ENCODE results near the gene RXYLT1. TPM values are rescaled to one million over a fixed set of nuclear protein-coding genes. Genes with fewer than 3 reads are reported as not detected.
A peak's percentile ranks its signal among the peaks of the same experiment; 100 is the strongest.

Gene RXYLT1
- polyA plus RNA-seq, 1 donor from 2014 or later = 30.5 TPM

DNA sequence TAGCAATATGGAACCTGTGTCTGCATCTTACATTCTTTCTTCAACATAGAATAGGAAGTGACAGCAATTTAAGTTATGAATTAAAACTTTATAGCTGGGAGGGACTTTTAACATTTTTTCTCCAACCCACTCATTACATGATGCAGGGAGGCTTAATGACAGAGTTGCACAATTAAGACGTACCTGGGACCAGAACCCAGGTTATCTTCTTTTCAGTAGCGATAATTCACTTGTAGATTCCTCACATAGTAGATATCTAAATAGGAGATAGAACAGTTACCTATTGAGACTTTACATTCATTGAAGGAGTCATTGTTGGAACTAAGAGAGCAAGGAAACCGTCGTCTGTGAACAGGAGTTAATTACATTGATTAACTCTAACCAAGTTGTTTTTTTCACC lies 69.9 kb downstream of the RXYLT1 start:
- Histone ChIP-seq H3F3A (ENCODE audit: insufficient read depth, low read length, poor library complexity, severe bottlenecking) (no peaks in the 10 kb centered on the region), H3K79me2 (replicated peaks; ENCODE audit: insufficient read depth, low read length) (peaks cover 83% of the 10 kb centered on the region), H3K27me3 (ENCODE audit: insufficient read depth, low read depth, low read length) (no peaks in the 10 kb centered on the region), H3K9me2 (ENCODE audit: insufficient read depth, low read length) (no peaks in the 10 kb centered on the region), H3K4me3 (ENCODE audit: low read length) (peak overlapping the region; percentile 12), H3K36me3 (ENCODE audit: insufficient read depth, low read length) (no peaks in the 10 kb centered on the region), H4K20me1 (ENCODE audit: insufficient read depth) (no peaks in the 10 kb centered on the region), H3K4me2 (ENCODE audit: low read length) (no peak overlapping the region), H2AFZ (ENCODE audit: low read depth, low read length) (no peak overlapping the region), H3K9me3 (ENCODE audit: low read length) (no peaks in the 10 kb centered on the region), H3K9ac (ENCODE audit: low read length) (no peak overlapping the region), H3K27ac (ENCODE audit: low read length) (no peak overlapping the region)
- TF ChIP-seq, protein P1, sequence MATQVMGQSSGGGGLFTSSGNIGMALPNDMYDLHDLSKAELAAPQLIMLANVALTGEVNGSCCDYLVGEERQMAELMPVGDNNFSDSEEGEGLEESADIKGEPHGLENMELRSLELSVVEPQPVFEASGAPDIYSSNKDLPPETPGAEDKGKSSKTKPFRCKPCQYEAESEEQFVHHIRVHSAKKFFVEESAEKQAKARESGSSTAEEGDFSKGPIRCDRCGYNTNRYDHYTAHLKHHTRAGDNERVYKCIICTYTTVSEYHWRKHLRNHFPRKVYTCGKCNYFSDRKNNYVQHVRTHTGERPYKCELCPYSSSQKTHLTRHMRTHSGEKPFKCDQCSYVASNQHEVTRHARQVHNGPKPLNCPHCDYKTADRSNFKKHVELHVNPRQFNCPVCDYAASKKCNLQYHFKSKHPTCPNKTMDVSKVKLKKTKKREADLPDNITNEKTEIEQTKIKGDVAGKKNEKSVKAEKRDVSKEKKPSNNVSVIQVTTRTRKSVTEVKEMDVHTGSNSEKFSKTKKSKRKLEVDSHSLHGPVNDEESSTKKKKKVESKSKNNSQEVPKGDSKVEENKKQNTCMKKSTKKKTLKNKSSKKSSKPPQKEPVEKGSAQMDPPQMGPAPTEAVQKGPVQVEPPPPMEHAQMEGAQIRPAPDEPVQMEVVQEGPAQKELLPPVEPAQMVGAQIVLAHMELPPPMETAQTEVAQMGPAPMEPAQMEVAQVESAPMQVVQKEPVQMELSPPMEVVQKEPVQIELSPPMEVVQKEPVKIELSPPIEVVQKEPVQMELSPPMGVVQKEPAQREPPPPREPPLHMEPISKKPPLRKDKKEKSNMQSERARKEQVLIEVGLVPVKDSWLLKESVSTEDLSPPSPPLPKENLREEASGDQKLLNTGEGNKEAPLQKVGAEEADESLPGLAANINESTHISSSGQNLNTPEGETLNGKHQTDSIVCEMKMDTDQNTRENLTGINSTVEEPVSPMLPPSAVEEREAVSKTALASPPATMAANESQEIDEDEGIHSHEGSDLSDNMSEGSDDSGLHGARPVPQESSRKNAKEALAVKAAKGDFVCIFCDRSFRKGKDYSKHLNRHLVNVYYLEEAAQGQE (IDR thresholded peaks at IDR 0.05; ENCODE audit: borderline replicate concordance) = no peak
- TF ChIP-seq SMC3 (conservative IDR thresholded peaks at IDR 0.05; ENCODE audit: poor library complexity) (no peak), RAD21 (conservative IDR thresholded peaks at IDR 0.05) (no peak), EP300 (conservative IDR thresholded peaks at IDR 0.05; ENCODE audit: poor library complexity, severe bottlenecking) (no peak)

DNA sequence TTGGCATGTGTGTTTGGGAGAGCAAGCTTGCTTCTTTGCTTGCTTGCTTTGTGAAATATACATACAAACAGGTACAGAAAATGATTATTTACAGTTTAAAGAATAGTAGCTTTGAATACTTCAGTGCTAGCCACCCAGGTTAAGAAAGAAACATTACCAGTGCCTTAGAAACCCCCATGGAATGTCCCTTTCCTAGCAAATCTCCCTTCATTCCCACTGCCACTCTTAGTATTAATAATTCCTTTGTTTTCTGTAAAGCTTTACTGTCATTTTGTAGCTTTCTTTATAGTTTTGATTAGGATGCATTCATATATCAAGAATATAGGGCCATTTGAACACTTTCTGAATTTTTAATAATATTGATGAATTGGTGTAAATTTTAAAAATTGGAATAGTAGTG lies 74.3 kb downstream of the RXYLT1 start:
- Histone ChIP-seq H3K9me2 (ENCODE audit: insufficient read depth, low read length) (no peaks in the 10 kb centered on the region), H3K9me3 (ENCODE audit: low read length) (no peaks in the 10 kb centered on the region), H4K20me1 (ENCODE audit: insufficient read depth) (no peaks in the 10 kb centered on the region)

DNA sequence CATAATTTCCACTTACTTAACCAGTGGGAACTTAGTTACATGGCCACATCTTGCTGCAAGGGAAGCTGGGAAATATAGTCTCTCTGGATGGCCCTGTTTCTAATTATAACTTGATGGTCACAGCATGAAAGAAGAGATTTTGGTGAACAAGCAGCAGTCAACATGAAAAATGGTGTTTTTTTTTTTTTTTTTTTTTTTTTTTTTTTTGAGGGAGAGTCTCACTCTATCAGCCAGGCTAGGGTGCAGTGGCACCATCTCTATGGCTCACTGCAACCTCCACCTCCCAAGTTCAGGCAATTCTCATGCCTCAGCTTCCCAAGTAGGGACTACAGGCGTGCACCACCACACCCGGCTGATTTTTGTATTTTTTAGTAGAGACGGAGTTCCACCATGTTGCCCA lies 75.6 kb downstream of the RXYLT1 start:
- Histone ChIP-seq H3K9me2 (ENCODE audit: insufficient read depth, low read length) (no peaks in the 10 kb centered on the region), H3K36me3 (ENCODE audit: insufficient read depth, low read length) (no peaks in the 10 kb centered on the region), H3K79me2 (replicated peaks; ENCODE audit: insufficient read depth, low read length) (peaks cover 43% of the 10 kb centered on the region), H4K20me1 (ENCODE audit: insufficient read depth) (no peaks in the 10 kb centered on the region), H3K4me2 (ENCODE audit: low read length) (no peak overlapping the region), H3K9ac (ENCODE audit: low read length) (no peak overlapping the region), H3F3A (ENCODE audit: insufficient read depth, low read length, poor library complexity, severe bottlenecking) (no peaks in the 10 kb centered on the region), H3K9me3 (ENCODE audit: low read length) (no peaks in the 10 kb centered on the region), H3K27me3 (ENCODE audit: insufficient read depth, low read depth, low read length) (no peaks in the 10 kb centered on the region), H3K27ac (ENCODE audit: low read length) (no peak overlapping the region), H3K4me3 (ENCODE audit: low read length) (no peak overlapping the region), H2AFZ (ENCODE audit: low read depth, low read length) (no peak overlapping the region)
- TF ChIP-seq TAF1 (IDR thresholded peaks at IDR 0.05; ENCODE audit: low read depth) = no peak
- no peak for TF ChIP-seq MXI1 (conservative IDR thresholded peaks at IDR 0.05; ENCODE audit: poor library complexity, severe bottlenecking)
- TF ChIP-seq RAD21 (conservative IDR thresholded peaks at IDR 0.05) = no peak
- TF ChIP-seq SMC3 (conservative IDR thresholded peaks at IDR 0.05; ENCODE audit: poor library complexity) = no peak
- TF ChIP-seq, protein P1 (IDR thresholded peaks at IDR 0.05; ENCODE audit: borderline replicate concordance) = no peak

More for the DNA sequence above, 74.3 kb downstream of the RXYLT1 start:
- H3K9ac ChIP-seq (ENCODE audit: low read length) = no peak overlapping the region
- H3K27ac ChIP-seq (ENCODE audit: low read length) = no peak overlapping the region
- no peak overlapping the region for H3K4me2 ChIP-seq (ENCODE audit: low read length)
- H3K79me2 ChIP-seq (replicated peaks; ENCODE audit: insufficient read depth, low read length) = peaks cover 48% of the 10 kb centered on the region
- no peak overlapping the region for H3K4me3 ChIP-seq (ENCODE audit: low read length)
- H2AFZ ChIP-seq (ENCODE audit: low read depth, low read length) = no peak overlapping the region
- H3K27me3 ChIP-seq (ENCODE audit: insufficient read depth, low read depth, low read length) = no peaks in the 10 kb centered on the region
- no peaks in the 10 kb centered on the region for H3F3A ChIP-seq (ENCODE audit: insufficient read depth, low read length, poor library complexity, severe bottlenecking)
- no peak for TF ChIP-seq TAF1 (IDR thresholded peaks at IDR 0.05; ENCODE audit: low read depth)
- no peak for TF ChIP-seq EZH2 (IDR thresholded peaks at IDR 0.05; ENCODE audit: borderline replicate concordance, insufficient read depth, low read length, poor library complexity, severe bottlenecking)
- no peak for TF ChIP-seq POLR2AphosphoS5 (IDR thresholded peaks at IDR 0.05)
- TF ChIP-seq, protein P2, sequence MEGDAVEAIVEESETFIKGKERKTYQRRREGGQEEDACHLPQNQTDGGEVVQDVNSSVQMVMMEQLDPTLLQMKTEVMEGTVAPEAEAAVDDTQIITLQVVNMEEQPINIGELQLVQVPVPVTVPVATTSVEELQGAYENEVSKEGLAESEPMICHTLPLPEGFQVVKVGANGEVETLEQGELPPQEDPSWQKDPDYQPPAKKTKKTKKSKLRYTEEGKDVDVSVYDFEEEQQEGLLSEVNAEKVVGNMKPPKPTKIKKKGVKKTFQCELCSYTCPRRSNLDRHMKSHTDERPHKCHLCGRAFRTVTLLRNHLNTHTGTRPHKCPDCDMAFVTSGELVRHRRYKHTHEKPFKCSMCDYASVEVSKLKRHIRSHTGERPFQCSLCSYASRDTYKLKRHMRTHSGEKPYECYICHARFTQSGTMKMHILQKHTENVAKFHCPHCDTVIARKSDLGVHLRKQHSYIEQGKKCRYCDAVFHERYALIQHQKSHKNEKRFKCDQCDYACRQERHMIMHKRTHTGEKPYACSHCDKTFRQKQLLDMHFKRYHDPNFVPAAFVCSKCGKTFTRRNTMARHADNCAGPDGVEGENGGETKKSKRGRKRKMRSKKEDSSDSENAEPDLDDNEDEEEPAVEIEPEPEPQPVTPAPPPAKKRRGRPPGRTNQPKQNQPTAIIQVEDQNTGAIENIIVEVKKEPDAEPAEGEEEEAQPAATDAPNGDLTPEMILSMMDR (IDR thresholded peaks at IDR 0.05; ENCODE audit: poor library complexity, severe bottlenecking) = no peak
- TF ChIP-seq MXI1 (conservative IDR thresholded peaks at IDR 0.05; ENCODE audit: poor library complexity, severe bottlenecking) = no peak
- no peak for TF ChIP-seq SMC3 (conservative IDR thresholded peaks at IDR 0.05; ENCODE audit: poor library complexity)
- H3K36me3 ChIP-seq (ENCODE audit: insufficient read depth, low read length) = no peaks in the 10 kb centered on the region
